AG04450 (cell line): ENCODE measurements around the gene CASP12. TPM values are rescaled to one million over a fixed set of nuclear protein-coding genes. Genes with fewer than 3 reads are reported as not detected.

Experiments
- CTCF ChIA-PET: fragments of 300-600, 350-600 bp; formaldehyde crosslinking; extraction: SDS; loops from one replicate; lab custom pipeline; 2022; ENCODE audit warnings: antibody characterized with exemption, inconsistent platforms; lab: Charles Lee
- POLR2A ChIA-PET: fragments of 350-600 bp; formaldehyde crosslinking; extraction: SDS; loops from one replicate; lab custom pipeline; 2021; ENCODE audit warnings: antibody characterized with exemption, inconsistent platforms; lab: Yijun Ruan, JAX
- DNase-seq: peaks from one replicate; pipeline ENCODE4 v3.0.0-alpha.2; 2011; ENCODE audit warnings: low read depth, low spot score
- H3K27ac ChIP-seq: one replicate; pipeline ENCODE4 v1.5.1; 2012; ENCODE audit warnings: low read depth, low read length, control low read depth
- H3K27me3 ChIP-seq: one replicate; pipeline ENCODE4 v1.6.0; 2012; ENCODE audit warnings: low read length; ENCODE audit not compliant: control insufficient read depth, insufficient read depth
- H3K4me3 ChIP-seq: 2 replicates; pipeline ENCODE4 v1.5.1; 2011; ENCODE audit warnings: mild to moderate bottlenecking, low read depth, low read length, control low read depth
- H3K9me3 ChIP-seq: 2 replicates; pipeline ENCODE4 v1.5.1; 2012; ENCODE audit warnings: low read length; ENCODE audit not compliant: control insufficient read depth, insufficient read depth
- CTCF ChIP-seq: IDR thresholded peaks from 2 replicates; pipeline ENCODE4 v1.5.1; 2011; ENCODE audit warnings: low read depth, low read length, control low read depth, inconsistent platforms
- polyA plus RNA-seq: library from polyadenylated mRNA; depleted of rRNA; stranded (reverse); fragments of >200 nt; gene quantifications from 2 replicates; pipeline ENCODE4 v1.2.3, GENCODE V29; 2011

Gene CASP12
- polyA plus RNA-seq, 1 experiment: 0.38 TPM

- TF ChIP-seq CTCF: no peak
- CTCF ChIA-PET: no interaction called here
Observed at GRCh38 chr11:104853276-104853675, 45.0 kb downstream of the CASP12 start.

DNA sequence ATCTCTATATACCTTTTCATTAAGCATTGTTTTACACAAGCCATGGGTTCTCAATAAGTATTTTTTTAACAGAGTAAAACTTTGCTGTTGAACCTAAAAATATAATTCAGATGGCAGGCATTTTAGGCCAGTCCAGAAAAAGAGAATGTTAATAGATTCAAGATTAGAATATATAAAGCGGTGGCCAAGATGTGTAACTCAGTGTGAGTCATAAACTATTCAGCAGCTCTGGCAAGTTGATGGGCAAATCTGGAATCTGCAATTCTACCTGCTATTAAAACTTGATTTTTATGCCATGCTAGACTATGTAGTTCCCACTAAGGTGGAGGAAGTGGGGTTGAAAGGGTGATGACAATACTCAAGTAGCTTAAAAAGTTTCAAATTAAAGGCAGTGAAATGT lies 45.4 kb downstream of the CASP12 start:
- H3K9me3 ChIP-seq: no peaks in the 10 kb centered on the region
- ChIA-PET POLR2A (no interaction called here), CTCF (no interaction called here)
- no peak for DNase-seq
- H3K27ac ChIP-seq: no peak overlapping the region
- H3K4me3 ChIP-seq: no peak overlapping the region
- TF ChIP-seq CTCF: no peak
- H3K27me3 ChIP-seq: no peaks in the 10 kb centered on the region

More at GRCh38 chr11:104853276-104853675, 45.0 kb downstream of the CASP12 start:
- POLR2A ChIA-PET: no interaction called here
- Histone ChIP-seq H3K9me3 (no peaks in the 10 kb centered on the region), H3K4me3 (no peak overlapping the region), H3K27ac (no peak overlapping the region), H3K27me3 (no peaks in the 10 kb centered on the region)
- no peak for DNase-seq

DNA sequence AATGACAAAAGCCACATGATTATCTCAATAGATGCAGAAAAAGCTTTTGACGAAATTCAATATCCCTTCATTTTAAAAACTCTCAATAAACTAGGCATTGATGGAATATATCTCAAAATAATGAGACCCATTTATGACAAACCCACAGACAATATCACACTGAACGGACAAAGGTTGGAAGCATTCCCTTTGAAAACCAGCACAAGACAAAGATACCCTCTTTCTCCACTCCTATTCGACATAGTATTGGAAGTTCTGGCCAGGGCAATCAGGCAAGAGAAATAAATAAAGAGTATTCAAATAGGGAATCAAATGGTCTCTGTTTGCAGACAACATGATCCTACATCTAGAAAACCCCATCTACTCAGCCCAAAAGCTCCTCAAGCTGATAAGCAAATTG lies 52.0 kb downstream of the CASP12 start:
- CTCF ChIA-PET: interaction anchor here (0.7 kb wide), 1 partner anchor 388 kb away, joined by 6 read pairs; no protein-coding TSS in a partner anchor
- Histone ChIP-seq H3K27ac (no peak overlapping the region), H3K4me3 (no peak overlapping the region), H3K27me3 (no peaks in the 10 kb centered on the region), H3K9me3 (no peaks in the 10 kb centered on the region)
- POLR2A ChIA-PET: no interaction called here
- no peak for TF ChIP-seq CTCF
- DNase-seq: no peak

GRCh38 chr11:104844451-104844850 lies 53.8 kb downstream of the CASP12 start:
- POLR2A ChIA-PET: no interaction called here
- H3K4me3 ChIP-seq: no peak overlapping the region
- H3K27me3 ChIP-seq: no peaks in the 10 kb centered on the region
- H3K27ac ChIP-seq: no peak overlapping the region
- CTCF ChIA-PET: no interaction called here
- H3K9me3 ChIP-seq: no peaks in the 10 kb centered on the region
- TF ChIP-seq CTCF: no peak
- DNase-seq: no peak

- Histone ChIP-seq H3K27ac (no peak overlapping the region), H3K9me3 (peaks cover 3% of the 10 kb centered on the region; the same call in 1 of the 2 replicates), H3K27me3 (no peaks in the 10 kb centered on the region), H3K4me3 (no peak overlapping the region)
- no peak for TF ChIP-seq CTCF
- POLR2A ChIA-PET: no interaction called here
- DNase-seq: no peak
- CTCF ChIA-PET: no interaction called here
Observed at GRCh38 chr11:104843150-104843836, 55.0 kb downstream of the CASP12 start.
